T1000 (cell line): ENCODE measurements around the gene PIGL.
"Not testable (repeated sequence)": the region's sequence is repeated elsewhere in the genome, so short reads cannot be mapped to it uniquely, and the experiment has no call there.

ENCODE experiments used
- DNase-seq: peaks from one replicate; lab custom pipeline; 2025; ENCODE audit warnings: mixed read lengths; lab: John Stamatoyannopoulos, UW

Gene PIGL

GRCh38 chr17:16217002-16217635 is at the start of gene PIGL:
TSS of gene PIGL (plus strand) at chr17:16217210. CDS start at chr17:16217227, 17 bp downstream.
- DNase-seq, result peak; percentile 78

GRCh38 chr17:16171613-16172012 is 45.4 kb upstream of the PIGL start:
- DNase-seq, result no peak

- no peak for DNase-seq
Observed at GRCh38 chr17:16178836-16179235, 38.2 kb upstream of the PIGL start.

GRCh38 chr17:16181581-16181980 is 35.4 kb upstream of the PIGL start:
- no peak for DNase-seq

GRCh38 chr17:16187642-16188041 is 29.4 kb upstream of the PIGL start:
- DNase-seq, result no peak

- no peak for DNase-seq
Observed at GRCh38 chr17:16189791-16190348, 27.1 kb upstream of the PIGL start.

- DNase-seq, result no peak
Observed at GRCh38 chr17:16190703-16191360, 26.2 kb upstream of the PIGL start.

- no peak for DNase-seq
Observed at GRCh38 chr17:16191604-16192003, 25.4 kb upstream of the PIGL start.

- DNase-seq, result not testable (repeated sequence)
Observed at GRCh38 chr17:16194307-16194835, 22.6 kb upstream of the PIGL start.

GRCh38 chr17:16197276-16197675 is 19.7 kb upstream of the PIGL start:
- no peak for DNase-seq

GRCh38 chr17:16199093-16199492 is 17.9 kb upstream of the PIGL start:
- no peak for DNase-seq

GRCh38 chr17:16201693-16202131 is 15.3 kb upstream of the PIGL start:
- DNase-seq, result not testable (repeated sequence)

- not testable (repeated sequence) for DNase-seq
Observed at GRCh38 chr17:16202554-16203500, 14.2 kb upstream of the PIGL start.

GRCh38 chr17:16204763-16205162 is 12.2 kb upstream of the PIGL start:
- DNase-seq, result not testable (repeated sequence)

GRCh38 chr17:16211590-16211989 is 5.4 kb upstream of the PIGL start:
- DNase-seq, result no peak

- no peak for DNase-seq
Observed at GRCh38 chr17:16212793-16213192, 4.2 kb upstream of the PIGL start.

- DNase-seq, result no peak
Observed at GRCh38 chr17:16214190-16215001, 2.6 kb upstream of the PIGL start.

- no peak for DNase-seq
Observed at GRCh38 chr17:16215002-16215272, 2.1 kb upstream of the PIGL start.

- peak; percentile 77 for DNase-seq
Observed at GRCh38 chr17:16215273-16215964, 1.6 kb upstream of the PIGL start, which contains the start of gene NCOR1. TSS of gene NCOR1 (minus strand) at chr17:16215534. CDS start at chr17:16194569, 20,965 bp downstream.

- no peak for DNase-seq
Observed at GRCh38 chr17:16215965-16216316, 1.1 kb upstream of the PIGL start.
